Stimulated activated CD4-positive, alpha-beta T cell treated with anti-CD3 and anti-CD28 coated beads, Interleukin-15, amount 100 ng/mL, for 1 hour (primary cell): Measurements from ENCODE around the gene RBBP6.
"Not testable (repeated sequence)": the region's sequence is repeated elsewhere in the genome, so short reads cannot be mapped to it uniquely, and the experiment has no call there.

Experiments
- DNase-seq, 2 donors: peaks; one replicate each; pipeline ENCODE4 v3.0.0-alpha.2; 2020; ENCODE audit warnings: low read depth in 1 of 2, low spot score in 1 of 2

RBBP6 gene

DNA sequence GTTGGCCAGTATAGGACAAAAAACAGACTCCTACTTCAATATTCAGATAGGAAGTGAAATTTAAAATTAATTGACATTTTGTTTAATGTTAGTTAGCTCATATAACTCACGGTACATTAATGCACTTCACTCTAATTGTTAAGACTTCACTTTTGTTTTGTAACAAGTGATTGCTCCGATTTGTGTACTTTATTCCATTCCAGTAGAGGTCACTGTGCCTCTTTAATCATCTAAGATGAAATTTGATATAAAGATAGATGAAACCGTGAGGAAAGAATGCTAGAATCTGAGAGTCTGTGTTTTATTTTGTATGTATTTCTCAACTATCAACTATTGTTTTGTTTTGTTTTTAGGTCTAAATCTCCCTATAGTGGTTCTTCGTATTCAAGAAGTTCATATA, 29.0 kb downstream of the RBBP6 start:
- no peak for DNase-seq

DNA sequence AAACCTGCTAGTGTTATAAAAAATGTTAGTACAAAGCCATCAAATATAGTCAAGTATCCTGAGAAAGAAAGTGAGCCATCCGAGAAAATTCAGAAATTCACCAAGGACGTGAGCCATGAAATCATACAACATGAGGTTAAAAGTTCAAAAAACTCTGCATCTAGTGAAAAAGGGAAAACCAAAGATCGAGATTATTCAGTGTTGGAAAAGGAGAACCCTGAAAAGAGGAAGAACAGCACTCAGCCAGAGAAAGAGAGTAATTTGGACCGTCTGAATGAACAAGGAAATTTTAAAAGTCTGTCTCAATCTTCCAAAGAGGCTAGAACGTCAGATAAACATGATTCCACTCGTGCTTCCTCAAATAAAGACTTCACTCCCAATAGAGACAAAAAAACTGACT, 31.7 kb downstream of the RBBP6 start:
- DNase-seq, result no peak

DNA sequence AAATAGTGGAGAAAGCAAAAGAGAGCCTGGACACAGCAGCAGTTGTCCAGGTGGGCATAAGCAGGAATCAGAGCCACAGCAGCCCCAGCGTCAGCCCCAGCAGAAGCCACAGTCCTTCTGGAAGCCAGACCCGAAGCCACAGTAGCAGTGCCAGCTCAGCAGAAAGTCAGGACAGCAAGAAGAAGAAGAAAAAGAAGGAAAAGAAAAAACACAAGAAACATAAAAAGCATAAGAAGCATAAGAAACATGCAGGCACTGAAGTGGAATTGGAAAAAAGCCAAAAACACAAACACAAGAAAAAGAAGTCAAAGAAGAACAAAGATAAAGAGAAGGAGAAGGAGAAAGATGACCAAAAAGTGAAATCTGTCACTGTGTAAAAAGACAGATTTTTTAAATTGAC, 32.7 kb downstream of the RBBP6 start:
- no peak for DNase-seq

DNA sequence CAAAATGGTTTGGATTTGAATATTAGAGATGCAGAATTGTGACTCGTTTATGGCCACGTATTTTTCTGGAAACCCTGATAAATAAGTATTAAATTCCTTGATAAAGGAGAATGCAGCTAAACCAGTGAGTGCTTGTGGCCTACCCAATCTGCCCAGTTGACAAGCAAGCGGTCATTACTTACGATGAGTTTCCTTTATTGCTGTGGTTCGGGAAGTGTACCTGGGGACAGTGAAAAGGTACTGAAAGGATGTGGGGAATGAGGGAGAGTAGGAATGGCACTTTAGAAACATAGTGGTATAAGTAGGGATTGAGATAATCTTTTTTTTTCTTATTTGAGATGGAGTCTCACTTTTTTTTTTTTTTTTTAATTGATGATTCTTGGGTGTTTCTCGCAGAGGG, 33.8 kb downstream of the RBBP6 start:
- no peak for DNase-seq

DNA sequence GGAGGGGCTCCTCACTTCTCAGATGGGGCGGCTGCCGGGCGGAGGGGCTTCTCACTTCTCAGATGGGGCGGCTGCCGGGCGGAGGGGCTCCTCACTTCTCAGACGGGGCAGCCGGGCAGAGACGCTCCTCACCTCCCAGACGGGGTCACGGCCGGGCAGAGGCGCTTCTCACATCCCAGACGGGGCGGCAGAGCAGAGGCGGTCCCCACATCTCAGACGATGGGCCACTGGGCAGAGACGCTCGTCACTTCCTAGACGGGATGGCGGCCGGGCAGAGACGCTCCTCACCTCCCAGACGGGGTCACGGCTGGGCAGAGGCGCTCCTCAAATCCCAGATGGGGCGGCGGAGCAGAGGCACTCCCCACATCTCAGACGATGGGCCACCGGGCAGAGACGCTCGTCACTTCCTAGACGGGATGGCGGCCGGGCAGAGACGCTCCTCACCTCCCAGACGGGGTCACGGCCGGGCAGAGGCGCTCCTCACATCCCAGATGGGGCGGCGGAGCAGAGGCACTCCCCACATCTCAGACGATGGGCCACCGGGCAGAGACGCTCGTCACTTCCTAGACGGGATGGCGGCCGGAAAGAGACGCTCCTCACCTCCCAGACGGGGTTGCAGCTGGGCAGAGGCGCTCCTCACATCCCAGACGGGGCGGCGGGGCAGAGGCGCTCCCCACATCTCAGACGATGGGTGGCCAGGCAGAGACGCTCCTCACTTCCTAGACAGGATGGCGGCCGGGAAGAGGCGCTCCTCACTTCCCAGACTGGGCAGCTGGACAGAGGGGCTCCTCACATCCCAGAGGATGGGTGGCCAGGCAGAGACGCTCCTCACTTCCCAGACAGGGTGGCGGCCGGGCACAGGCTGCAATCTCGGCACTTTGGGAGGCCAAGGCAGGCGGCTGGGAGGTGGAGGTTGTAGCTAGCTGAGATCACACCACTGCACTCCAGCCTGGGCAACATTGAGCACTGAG, 35.4 kb downstream of the RBBP6 start:
- DNase-seq, result not testable (repeated sequence)

DNA sequence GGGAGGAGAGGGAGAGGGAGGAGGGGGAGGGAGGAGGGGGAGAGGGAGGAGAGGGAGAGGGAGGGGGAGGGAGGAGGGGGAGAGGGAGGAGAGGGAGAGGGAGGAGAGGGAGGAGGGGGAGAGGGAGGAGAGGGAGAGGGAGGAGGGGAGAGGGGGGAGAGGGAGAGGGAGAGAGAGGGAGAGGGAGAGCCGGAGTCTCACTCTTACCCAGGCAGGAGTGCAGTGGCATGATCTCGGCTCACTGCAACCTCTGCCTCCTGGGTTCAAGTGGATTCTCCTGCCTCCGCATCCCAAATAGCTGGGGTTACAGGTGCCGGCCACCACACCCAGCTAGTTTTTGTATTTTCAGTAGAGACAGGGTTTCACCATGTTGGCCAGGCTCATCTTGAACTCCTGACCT, 36.4 kb downstream of the RBBP6 start:
- not testable (repeated sequence) for DNase-seq

DNA sequence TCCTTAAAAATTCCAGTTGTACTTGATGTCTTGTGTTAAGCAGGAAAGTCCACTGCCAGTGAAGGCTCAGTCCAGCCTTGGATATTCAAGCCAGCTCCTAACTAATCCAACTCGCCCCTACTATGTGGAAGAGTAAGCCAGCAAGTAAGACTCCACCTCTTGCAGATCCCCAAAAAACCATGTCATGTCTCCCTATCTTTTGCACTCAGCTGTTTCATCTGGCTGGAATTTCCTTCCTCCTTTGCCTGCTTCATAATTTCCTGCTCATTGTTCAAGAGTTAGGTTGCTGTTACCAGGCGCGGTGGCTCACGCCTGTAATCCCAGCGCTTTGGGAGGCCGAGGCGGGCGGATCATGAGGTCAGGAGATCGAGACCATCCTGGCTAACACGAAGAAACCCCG, 37.8 kb downstream of the RBBP6 start:
- no peak for DNase-seq

DNA sequence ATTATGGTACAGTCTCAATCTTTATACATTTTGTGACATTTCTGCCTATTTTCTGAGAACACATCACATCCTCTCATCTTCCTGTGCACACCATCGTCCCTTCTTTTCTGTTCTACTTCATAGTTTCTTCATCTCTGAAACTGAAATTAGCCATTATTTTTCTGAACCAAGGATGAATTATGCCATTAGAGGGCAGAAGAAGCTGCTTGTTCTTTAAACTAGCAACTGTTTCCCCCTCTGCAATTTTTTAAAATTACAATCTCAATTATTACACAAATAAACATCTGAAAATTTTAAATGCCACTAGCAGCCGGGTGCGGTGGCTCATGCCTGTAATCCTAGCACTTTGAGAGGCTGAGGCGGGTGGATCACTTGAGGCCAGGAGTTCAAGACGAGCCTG, 41.3 kb downstream of the RBBP6 start:
- no peak for DNase-seq

DNA sequence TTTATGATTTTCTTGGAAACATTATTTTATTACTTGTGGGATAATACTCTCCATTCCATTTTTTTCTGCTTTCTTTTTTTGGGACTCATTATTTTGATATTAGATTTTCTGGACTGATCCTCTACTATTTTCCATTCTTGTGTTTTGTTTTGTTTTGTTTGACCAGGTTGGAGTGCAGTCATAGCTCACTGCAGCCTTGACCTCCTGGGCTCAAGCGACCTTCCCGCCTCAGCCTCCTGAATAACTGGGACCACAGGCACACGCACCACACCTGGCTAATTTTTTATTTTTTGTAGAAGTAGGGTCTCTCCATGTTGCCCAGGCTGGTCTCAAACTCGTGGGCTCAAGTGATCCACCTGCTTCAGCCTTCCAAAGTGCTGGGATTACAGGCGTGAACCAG, 44.1 kb downstream of the RBBP6 start:
- DNase-seq, result no peak

DNA sequence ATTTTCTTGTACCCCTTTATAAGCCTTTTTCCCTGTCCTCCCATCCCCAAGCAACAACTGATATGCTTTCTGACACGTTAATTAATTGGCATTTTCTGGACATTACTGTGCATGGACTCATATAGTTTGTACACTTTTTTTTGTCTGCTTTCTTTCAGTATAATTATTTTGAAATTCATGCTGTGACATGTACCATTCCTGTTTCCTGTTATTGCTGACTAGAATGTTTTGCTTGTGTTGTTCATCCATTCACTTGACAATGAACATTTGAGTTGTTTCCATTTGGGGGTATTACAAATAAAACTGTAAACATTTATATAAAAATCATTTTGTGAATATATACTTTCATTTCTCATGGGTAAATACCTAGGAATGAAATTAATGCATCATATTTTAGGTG, 50.6 kb downstream of the RBBP6 start:
- DNase-seq, result no peak

DNA sequence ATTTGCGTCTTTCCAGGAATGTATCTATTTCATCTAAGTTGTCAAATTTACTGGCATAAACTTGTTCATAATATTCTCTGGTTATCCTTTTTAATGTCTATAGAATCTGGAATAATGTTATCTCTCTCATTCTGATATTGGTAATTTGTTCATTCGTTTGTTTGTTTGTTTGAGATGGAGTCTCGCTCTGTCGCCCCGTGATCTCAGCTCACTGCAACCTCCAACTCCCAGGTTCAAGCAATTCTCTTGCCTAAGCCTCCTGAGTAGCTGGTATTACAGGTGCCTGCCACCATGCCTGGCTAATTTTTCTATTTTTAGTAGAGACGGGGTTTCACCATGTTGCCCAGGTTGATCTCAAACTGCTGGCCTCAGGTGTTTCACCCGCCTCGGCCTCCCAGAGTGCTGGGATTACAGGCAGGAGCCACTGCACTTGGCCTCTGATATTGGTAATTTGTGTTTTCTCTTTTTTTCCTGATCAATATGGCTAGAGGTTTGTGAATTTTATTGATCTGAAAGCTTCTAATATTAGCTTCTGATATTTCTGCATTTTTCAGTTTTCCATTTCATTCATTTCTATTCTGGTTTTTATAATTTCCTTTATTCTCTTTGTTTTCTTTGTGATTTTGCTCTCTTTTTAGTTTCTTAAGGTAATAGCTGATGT, 59.5 kb downstream of the RBBP6 start:
- no peak for DNase-seq

DNA sequence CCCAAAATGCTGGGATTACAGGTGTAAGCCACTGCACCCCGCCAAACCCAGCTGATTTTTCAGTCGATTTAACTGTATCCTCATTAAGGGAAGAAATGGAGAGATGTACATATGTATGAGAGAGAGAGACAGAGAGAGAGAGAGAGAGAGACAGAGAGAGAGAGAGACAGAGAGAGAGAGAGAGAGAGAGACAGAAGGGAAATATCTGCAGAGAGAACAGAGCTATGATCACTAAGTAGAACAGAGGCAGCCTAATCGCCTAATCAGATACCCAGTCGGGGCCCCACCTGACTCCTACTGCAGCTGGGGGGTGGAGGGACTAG, 70.0 kb downstream of the RBBP6 start:
- no peak for DNase-seq

DNA sequence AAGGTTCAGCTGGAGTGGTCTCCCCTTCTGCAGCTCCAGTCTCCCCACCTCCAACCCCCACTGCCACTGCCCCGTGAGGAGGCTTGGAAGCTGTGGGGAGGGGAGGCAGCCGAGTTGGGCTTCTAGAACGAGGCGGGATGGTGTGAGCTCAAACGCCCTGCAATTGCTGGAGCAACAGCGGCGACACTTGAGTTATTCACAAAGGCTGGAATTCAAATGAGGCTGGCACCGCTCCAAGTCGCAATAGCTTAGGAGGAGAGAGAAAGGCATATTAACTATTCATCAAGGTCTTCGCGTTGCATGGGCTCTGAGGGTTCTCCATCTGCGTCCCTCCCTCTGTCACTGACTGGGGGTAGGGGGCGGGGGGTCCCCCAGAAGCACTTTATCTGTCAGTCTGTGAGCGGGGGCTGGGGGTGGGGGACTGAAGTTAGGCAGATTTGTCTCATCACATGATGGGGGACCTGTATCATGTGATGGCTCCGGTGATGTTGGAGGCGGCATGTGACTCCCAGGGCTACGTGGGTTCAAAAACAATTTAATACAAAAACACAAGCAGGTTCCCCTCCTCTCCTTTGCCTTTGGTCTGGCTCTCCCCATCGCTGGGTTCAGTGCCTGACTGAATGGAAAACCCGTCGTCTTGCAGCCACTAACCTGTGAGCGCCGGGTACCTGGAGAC, 70.5 kb downstream of the RBBP6 start:
- no peak for DNase-seq

DNA sequence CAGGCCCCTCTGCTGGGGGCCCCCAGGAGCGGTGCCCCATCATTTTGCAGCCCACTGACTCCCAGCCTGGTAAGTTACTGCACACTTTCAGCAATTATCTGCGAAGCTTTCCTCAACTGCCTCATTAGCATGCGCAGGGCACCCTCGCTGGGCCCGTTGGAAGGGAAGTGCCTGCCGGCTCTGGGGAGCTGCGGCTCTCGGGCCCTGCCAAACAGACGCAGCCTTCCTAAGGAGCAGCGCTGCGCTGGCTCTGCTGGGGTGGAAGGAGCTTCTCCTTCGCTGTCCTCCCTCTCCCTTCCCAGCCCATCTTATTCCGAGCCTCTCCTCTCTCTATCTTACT, 71.0 kb downstream of the RBBP6 start:
- no peak for DNase-seq

DNA sequence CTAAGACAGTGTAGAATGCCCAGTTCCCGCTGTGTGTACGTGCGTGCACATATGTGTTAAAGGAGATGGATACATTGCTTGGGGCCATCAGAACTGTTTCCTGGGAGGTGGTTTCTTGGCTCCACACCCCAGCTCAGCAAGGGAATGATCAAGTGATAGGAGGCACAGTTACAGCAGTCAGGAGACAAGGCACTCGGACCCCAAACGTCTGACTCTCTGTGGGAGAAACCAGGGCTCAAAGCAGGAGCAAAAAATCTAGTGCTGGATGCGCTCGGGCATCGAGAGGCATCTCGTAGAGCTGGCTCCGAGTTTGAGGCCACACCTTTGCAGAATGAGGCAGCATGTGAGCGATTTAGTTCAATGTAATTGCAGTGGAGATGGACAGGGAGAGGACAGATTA, 71.9 kb downstream of the RBBP6 start:
- no peak for DNase-seq

DNA sequence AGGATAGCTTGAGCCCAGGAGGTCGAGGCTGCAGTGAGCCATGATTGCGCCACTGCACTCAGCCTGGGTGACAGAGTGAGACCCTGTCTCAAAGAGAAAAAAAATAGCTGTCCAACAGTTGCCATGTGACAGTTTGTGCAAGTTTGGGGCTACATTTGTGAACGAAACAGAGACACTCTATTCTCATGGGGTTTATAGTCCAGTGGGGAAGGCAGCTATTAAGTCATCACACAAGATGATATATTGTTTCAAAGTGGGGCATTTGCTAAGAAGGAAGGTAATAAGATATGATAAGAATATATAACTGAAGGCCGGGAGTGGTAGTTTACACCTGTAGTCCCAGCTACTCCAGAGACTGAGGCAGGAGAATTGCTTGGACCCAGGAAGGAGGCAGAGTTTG, 73.3 kb downstream of the RBBP6 start:
- DNase-seq, result no peak

DNA sequence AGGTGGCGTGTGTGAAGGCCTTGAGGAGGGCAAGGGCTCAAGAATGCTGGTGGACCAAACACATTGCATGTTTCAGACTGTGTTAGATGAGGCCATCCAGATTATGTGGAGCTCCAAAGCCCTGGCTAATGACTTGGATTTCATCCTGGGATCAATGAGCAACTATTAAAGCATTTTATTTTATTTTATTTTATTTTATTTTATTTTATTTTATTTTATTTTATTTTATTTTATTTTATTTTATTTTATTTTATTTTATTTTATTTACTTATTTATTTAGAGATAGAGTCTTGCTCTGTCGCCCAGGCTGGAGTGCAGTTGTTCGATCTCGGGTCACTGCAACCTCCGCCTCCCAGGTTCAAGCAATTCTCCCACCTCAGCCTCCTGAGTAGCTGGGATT, 73.9 kb downstream of the RBBP6 start:
- DNase-seq, result not testable (repeated sequence)

DNA sequence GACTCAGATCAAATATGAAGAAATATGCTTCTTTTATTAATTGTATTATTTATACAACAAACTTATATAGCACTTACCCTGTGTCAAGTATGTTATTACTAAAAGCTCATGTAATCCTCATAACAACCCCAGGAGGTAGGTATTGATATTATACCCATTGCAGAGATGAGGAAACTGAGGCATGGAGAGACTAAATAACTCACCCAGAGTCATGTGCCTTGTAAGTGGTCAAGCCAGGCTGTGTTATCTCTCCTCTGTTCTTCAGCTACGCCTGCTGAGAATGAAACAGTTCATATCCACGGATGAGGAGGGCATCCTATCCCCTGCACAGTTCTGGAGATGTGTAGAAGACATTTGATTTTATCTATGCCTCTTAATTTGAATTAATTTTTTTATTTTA, 78.1 kb downstream of the RBBP6 start:
- DNase-seq, result no peak
